K562 (cell line): Measurements from ENCODE around the gene TBC1D17. TPM values are rescaled to one million over a fixed set of nuclear protein-coding genes. Genes with fewer than 3 reads are reported as not detected.

Experiments used
- BRF1 ChIP-seq: IDR thresholded peaks from 3 replicates; pipeline ENCODE4 v1.6.1; 2011; ENCODE audit warnings: borderline replicate concordance, mild to moderate bottlenecking; ENCODE audit not compliant: insufficient read length; ENCODE audit errors: extremely low read depth
- GATAD2A ChIP-seq: fragments of 450-650 bp; IDR thresholded peaks from 2 replicates; pipeline ENCODE4 v1.6.1; 2017
- MGA ChIP-seq: fragments of 450-650 bp; IDR thresholded peaks from 2 replicates; pipeline ENCODE4 v1.6.1; 2016; ENCODE audit warnings: mild to moderate bottlenecking, moderate library complexity
- ZBTB40 ChIP-seq, 2 experiments: fragments of 450-650 bp in 1 of 2; sonication (generic) in 1 of 2; formaldehyde crosslinking in 1 of 2; IDR thresholded peaks; 2 replicates each; pipeline versions ENCODE4 v1.7.1 to v1.9.0; 2016 to 2022; ENCODE audit warnings: inconsistent platforms in 1 of 2, mild to moderate bottlenecking in 1 of 2, missing genetic modification reagents in 1 of 2
- ZNF146 ChIP-seq: IDR thresholded peaks from one replicate; pipeline ENCODE4 v1.6.1; 2018; ENCODE audit warnings: missing compliant biosample characterization; ENCODE audit not compliant: unreplicated experiment
- ZNF212 ChIP-seq: fragments of 450-650 bp; formaldehyde crosslinking; IDR thresholded peaks from 2 replicates; pipeline ENCODE4 v1.4.0; 2020; ENCODE audit warnings: mild to moderate bottlenecking
- polyA plus RNA-seq, 8 experiments: library from polyadenylated mRNA; depleted of rRNA in 4 of 8; stranded (reverse) in 5 of 8; unstranded in 3 of 8; fragments of >200 nt; fragmentation: Nextera tagmentation in 2 of 8; fragmentation: Illumina TruSeq in 1 of 8; extraction: Ambion mirVana in 2 of 8; extraction: Trizol in 1 of 8; gene quantifications; 2 replicates each; pipeline versions ENCODE4 v1.2.1 to v1.2.3, GENCODE V29; 2011 to 2014; ENCODE audit warnings: inconsistent platforms in 1 of 8, missing spikeins in 1 of 8
- total RNA-seq, 7 experiments: library from RNA; depleted of rRNA in 6 of 7; stranded (reverse); fragments of >200 nt in 6 of 7; fragmentation: Illumina TruSeq in 2 of 7; extraction: Trizol in 2 of 7; gene quantifications; 2 replicates each; pipeline versions ENCODE4 v1.2.1 to v1.2.3, GENCODE V29; 2011 to 2021; ENCODE audit warnings: low replicate concordance in 1 of 7

Gene TBC1D17
- total and polyA plus RNA-seq, 9 of the 15 experiments (the other 6 are each of a cell fraction or from before 2014, with no cell fraction given), result 0.42 to 16.0 (median 3.8) TPM

DNA sequence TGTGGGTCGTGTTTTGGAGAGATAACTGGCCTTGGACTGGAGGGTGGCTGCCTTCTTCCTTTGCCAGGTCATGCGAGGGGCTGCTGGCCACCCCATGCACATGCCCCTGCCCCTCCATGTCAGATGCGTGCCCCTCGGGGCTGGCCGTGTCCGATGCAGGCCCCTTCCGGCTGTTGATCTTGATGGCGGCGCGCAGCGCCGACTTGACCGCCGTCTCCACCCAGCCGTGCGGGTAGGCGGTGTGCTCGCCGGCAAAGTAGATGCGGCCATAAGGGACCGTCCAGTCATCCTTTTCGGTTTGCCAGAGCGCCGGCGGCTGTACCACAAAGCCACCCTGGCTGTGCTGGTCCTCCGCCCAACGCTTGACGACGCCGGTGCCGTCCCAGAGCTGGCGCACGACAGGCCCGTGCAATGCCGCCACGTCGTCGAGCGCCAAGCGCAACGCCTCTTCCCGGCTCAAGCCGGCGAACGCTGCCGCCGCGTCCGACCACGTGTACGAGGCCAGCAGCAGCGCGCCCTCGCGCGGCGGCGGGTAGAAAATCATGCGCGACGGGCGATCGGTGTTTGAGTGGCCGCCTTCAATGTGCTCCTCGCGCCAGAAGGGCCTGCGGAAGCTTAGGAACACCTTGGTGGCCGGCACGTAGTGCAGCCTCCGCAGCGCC is 12.3 kb downstream of the TBC1D17 start (continued):
- peak; percentile 100 for TF ChIP-seq MGA
- no peak; the same call in 1 of the 2 replicates for TF ChIP-seq ZNF212 (CRISPR knock-in tag)
- no peak for TF ChIP-seq BRF1
- peak; percentile 31 for TF ChIP-seq ZNF146
- TF ChIP-seq ZBTB40 (IDR thresholded peaks at IDR 0.05), result no peak
- TF ChIP-seq ZBTB40 (CRISPR knock-in tag; IDR thresholded peaks at IDR 0.05), result peak; percentile 74
- peak; percentile 71; the same call in 1 of the 2 replicates for TF ChIP-seq GATAD2A
